ENCODE measurements around the gene POU2F1. TPM values are rescaled to one million over a fixed set of nuclear protein-coding genes. Genes with fewer than 3 reads are reported as not detected.

POU2F1 gene
- polyA plus RNA-seq (3.2 to 5.9 TPM (median 4.1 TPM) in 3 replicates), polyA minus RNA-seq (13.4 to 22.8 TPM (median 18.7 TPM) in 3 replicates)
- polyA plus RNA-seq (2011; ENCODE audit: low read depth) = 1.3 TPM
- 1.8 and 2.1 TPM in 2 replicates for polyA plus RNA-seq (2011; cell fraction: cytosol; rRNA removed)
- polyA plus RNA-seq (2011; cell fraction: nucleus; rRNA removed) = 8.3 TPM in 2 replicates
- polyA plus RNA-seq (2012; ENCODE audit: low replicate concordance) = 2.8 TPM in 2 replicates
- polyA minus RNA-seq (2011; cell fraction: cytosol; rRNA and poly(A)+ RNA removed) = 2.5 TPM
- polyA minus RNA-seq (2011; cell fraction: nucleus; rRNA and poly(A)+ RNA removed) = 8.8 and 18.6 TPM in 2 replicates

- no peaks in the 10 kb centered on the region for H4K20me1 ChIP-seq (ENCODE audit: control insufficient read depth, extremely low read depth, insufficient read depth, low read length)
- FAIRE-seq = peak; percentile 72
- TF ChIP-seq, protein P1, sequence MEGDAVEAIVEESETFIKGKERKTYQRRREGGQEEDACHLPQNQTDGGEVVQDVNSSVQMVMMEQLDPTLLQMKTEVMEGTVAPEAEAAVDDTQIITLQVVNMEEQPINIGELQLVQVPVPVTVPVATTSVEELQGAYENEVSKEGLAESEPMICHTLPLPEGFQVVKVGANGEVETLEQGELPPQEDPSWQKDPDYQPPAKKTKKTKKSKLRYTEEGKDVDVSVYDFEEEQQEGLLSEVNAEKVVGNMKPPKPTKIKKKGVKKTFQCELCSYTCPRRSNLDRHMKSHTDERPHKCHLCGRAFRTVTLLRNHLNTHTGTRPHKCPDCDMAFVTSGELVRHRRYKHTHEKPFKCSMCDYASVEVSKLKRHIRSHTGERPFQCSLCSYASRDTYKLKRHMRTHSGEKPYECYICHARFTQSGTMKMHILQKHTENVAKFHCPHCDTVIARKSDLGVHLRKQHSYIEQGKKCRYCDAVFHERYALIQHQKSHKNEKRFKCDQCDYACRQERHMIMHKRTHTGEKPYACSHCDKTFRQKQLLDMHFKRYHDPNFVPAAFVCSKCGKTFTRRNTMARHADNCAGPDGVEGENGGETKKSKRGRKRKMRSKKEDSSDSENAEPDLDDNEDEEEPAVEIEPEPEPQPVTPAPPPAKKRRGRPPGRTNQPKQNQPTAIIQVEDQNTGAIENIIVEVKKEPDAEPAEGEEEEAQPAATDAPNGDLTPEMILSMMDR (optimal IDR thresholded peaks at IDR 0.05 in 1 of 3, IDR thresholded peaks at IDR 0.05 in 1 of 3, conservative IDR thresholded peaks at IDR 0.05 in 1 of 3; ENCODE audit: extremely low read depth in 1 of 3, insufficient read depth in 2 of 3, low read length in 3 of 3) = peak; percentile 28 to 79 (median 46)
- no peak for TF ChIP-seq EZH2 (IDR thresholded peaks at IDR 0.05; ENCODE audit: low read length)
Observed at GRCh38 chr1:167220537-167221125, at the start of gene POU2F1. POU2F1 (plus strand) TSS chr1:167220886; CDS start chr1:167220898, 12 bp downstream.

DNA sequence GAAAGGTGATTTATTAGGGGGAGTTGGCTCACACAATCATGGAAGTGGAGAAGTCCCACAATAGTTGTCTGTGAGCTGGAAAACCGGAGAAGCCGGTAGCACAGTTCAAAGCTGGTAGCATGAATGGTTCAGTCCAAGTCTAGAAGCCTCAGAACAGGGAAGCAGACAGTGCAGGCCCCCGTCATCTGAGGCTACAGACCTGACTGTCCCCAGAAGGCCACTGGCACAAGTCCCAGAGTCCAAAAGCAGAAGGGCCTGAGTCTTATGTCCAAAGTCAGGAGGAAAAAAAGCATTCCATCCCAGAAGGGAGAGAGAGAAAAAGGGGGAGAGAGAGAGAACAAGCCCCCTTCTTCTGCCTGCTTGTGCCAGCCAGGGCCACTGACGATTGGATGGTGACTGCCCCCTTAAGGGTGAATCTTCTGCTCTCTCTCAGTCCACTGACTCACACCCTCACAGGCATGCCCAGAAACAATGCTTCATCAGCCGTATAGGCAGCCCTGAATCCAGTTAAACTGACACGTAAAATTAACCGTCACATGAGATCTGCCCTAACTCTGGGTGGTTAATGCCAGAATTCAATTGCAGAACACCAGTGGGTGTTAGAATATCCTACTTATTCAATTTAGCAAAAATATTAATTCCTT is 49.3 kb upstream of the POU2F1 start:
- H4K20me1 ChIP-seq (ENCODE audit: control insufficient read depth, extremely low read depth, insufficient read depth, low read length) = no peaks in the 10 kb centered on the region
- FAIRE-seq = peak; percentile 62
- H2AFZ ChIP-seq (ENCODE audit: control insufficient read depth, low read length) = no peak overlapping the region
- H3K4me3 ChIP-seq (ENCODE audit: control insufficient read depth in 2 of 3, extremely low read depth in 1 of 3, insufficient read depth in 2 of 3, low read depth in 1 of 3, low read length in 3 of 3) = no peak overlapping the region
- H3K4me1 ChIP-seq (ENCODE audit: control insufficient read depth, extremely low read depth, insufficient read depth, low read length) = peaks cover 35% of the 10 kb centered on the region
- dilution Hi-C loops (cut with MboI; ENCODE audit: extremely low pct_ligation_motif_present, low sequenced_read_pairs) = no loop called here
- H3K27ac ChIP-seq (ENCODE audit: control insufficient read depth, insufficient read depth, low read length) = no peak overlapping the region
- no peaks in the 10 kb centered on the region for H3K27me3 ChIP-seq (ENCODE audit: control insufficient read depth, extremely low read depth, insufficient read depth, low read length)
- H3K9me1 ChIP-seq (ENCODE audit: control insufficient read depth, extremely low read depth, insufficient read depth, low read length) = no peaks in the 10 kb centered on the region
- TF ChIP-seq EZH2 (IDR thresholded peaks at IDR 0.05; ENCODE audit: low read length) = no peak
- TF ChIP-seq, protein P1 (optimal IDR thresholded peaks at IDR 0.05 in 1 of 3, IDR thresholded peaks at IDR 0.05 in 1 of 3, conservative IDR thresholded peaks at IDR 0.05 in 1 of 3; ENCODE audit: extremely low read depth in 1 of 3, insufficient read depth in 2 of 3, low read length in 3 of 3) = peak in 1 of 3 experiments; percentile 27
- no peaks in the 10 kb centered on the region for H3K9me3 ChIP-seq (ENCODE audit: control insufficient read depth, low read depth, low read length)
- no peak overlapping the region for H3K9ac ChIP-seq (ENCODE audit: control insufficient read depth, extremely low read depth, insufficient read depth, low read length)
- no peaks in the 10 kb centered on the region for H3K79me2 ChIP-seq (ENCODE audit: control insufficient read depth, insufficient read depth, low read length)
- no peak overlapping the region for H3K4me2 ChIP-seq (ENCODE audit: control insufficient read depth, extremely low read depth, insufficient read depth, low read depth, low read length)
- no peaks in the 10 kb centered on the region for H3K36me3 ChIP-seq (ENCODE audit: control insufficient read depth in 2 of 2, extremely low read depth in 1 of 2, insufficient read depth in 2 of 2, low read length in 2 of 2)
- no peak for DNase-seq (ENCODE audit: low read depth, low spot score)

More at GRCh38 chr1:167220537-167221125, at the start of gene POU2F1:
- H3K79me2 ChIP-seq (ENCODE audit: control insufficient read depth, insufficient read depth, low read length) = peaks cover 24% of the 10 kb centered on the region
- dilution Hi-C loops (cut with MboI; ENCODE audit: extremely low pct_ligation_motif_present, low sequenced_read_pairs) = no loop called here
- H3K27me3 ChIP-seq (ENCODE audit: control insufficient read depth, extremely low read depth, insufficient read depth, low read length) = no peaks in the 10 kb centered on the region
- H3K4me3 ChIP-seq (ENCODE audit: control insufficient read depth in 2 of 3, extremely low read depth in 1 of 3, insufficient read depth in 2 of 3, low read depth in 1 of 3, low read length in 3 of 3) = peak within 1 kb of the TSS; percentile 76 to 87 (median 83)
- peak within 1 kb of the TSS; percentile 98 for H3K27ac ChIP-seq (ENCODE audit: control insufficient read depth, insufficient read depth, low read length)
- peak within 1 kb of the TSS; percentile 96 for H3K9ac ChIP-seq (ENCODE audit: control insufficient read depth, extremely low read depth, insufficient read depth, low read length)
- H3K36me3 ChIP-seq (ENCODE audit: control insufficient read depth in 2 of 2, extremely low read depth in 1 of 2, insufficient read depth in 2 of 2, low read length in 2 of 2) = no peaks in the 10 kb centered on the region
- H3K4me1 ChIP-seq (ENCODE audit: control insufficient read depth, extremely low read depth, insufficient read depth, low read length) = peaks cover 10% of the 10 kb centered on the region
- H2AFZ ChIP-seq (ENCODE audit: control insufficient read depth, low read length) = peak within 1 kb of the TSS; percentile 96
- H3K4me2 ChIP-seq (ENCODE audit: control insufficient read depth, extremely low read depth, insufficient read depth, low read depth, low read length) = peak within 1 kb of the TSS; percentile 85
- peak; percentile 93 for DNase-seq (ENCODE audit: low read depth, low spot score)
- H3K9me3 ChIP-seq (ENCODE audit: control insufficient read depth, low read depth, low read length) = no peaks in the 10 kb centered on the region
- no peaks in the 10 kb centered on the region for H3K9me1 ChIP-seq (ENCODE audit: control insufficient read depth, extremely low read depth, insufficient read depth, low read length)
